OCI-LY7 (cell line): ENCODE results near the gene RIPOR1. TPM values are rescaled to one million over a fixed set of nuclear protein-coding genes. Genes with fewer than 3 reads are reported as not detected.
A peak's percentile ranks its signal among the peaks of the same experiment; 100 is the strongest.

Experiments used
- BruUV-seq: library from RNA; stranded (reverse); fragments of 400-500 nt; replicated peaks from 2 replicates; lab custom pipeline; 2021; lab: Mats Ljungman, UMichigan
- CTCF ChIA-PET: fragments of 300-600 bp; sonication (Branson Sonifier 250); formaldehyde crosslinking; loops from one replicate; lab custom pipeline; 2022; ENCODE audit warnings: antibody characterized with exemption; ENCODE audit not compliant: unreplicated experiment; lab: Charles Lee
- POLR2A ChIA-PET: fragments of 300-600 bp; sonication (Branson Sonifier 250); formaldehyde crosslinking; loops from one replicate; lab custom pipeline; 2022; ENCODE audit warnings: antibody characterized with exemption; lab: Charles Lee
- DNase-seq: peaks from one replicate; pipeline ENCODE4 v3.0.0-alpha.2; 2015; ENCODE audit warnings: low spot score
- H2AFZ ChIP-seq: fragments of 200-600 bp; sonication (generic), shearing (Covaris generic); 2 replicates; pipeline ENCODE4 v1.6.1; 2014; ENCODE audit warnings: mild to moderate bottlenecking, antibody characterized with exemption, low read length, moderate library complexity
- H3K27ac ChIP-seq: fragments of 200-600 bp; sonication (generic); 2 replicates; pipeline ENCODE4 v1.5.1; 2014; ENCODE audit warnings: mixed run types, low read depth, mild to moderate bottlenecking, moderate library complexity, low read length, inconsistent platforms; ENCODE audit not compliant: poor library complexity, severe bottlenecking
- H3K36me3 ChIP-seq: fragments of 200-600 bp; sonication (generic); 2 replicates; pipeline ENCODE4 v1.6.1; 2014; ENCODE audit warnings: mild to moderate bottlenecking, antibody characterized with exemption, low read length, moderate library complexity, mixed read lengths; ENCODE audit not compliant: insufficient read depth
- H3K4me1 ChIP-seq: fragments of 200-600 bp; sonication (generic); 2 replicates; pipeline ENCODE4 v1.5.1; 2014; ENCODE audit warnings: mild to moderate bottlenecking, low read length; ENCODE audit not compliant: insufficient read depth, poor library complexity, severe bottlenecking
- H3K4me2 ChIP-seq: fragments of 200-600 bp; sonication (generic); 2 replicates; pipeline ENCODE4 v1.6.1; 2014; ENCODE audit warnings: mild to moderate bottlenecking, low read length
- H3K4me3 ChIP-seq: fragments of 200-600 bp; sonication (generic); 2 replicates; pipeline ENCODE4 v1.5.1; 2014; ENCODE audit warnings: mild to moderate bottlenecking, low read depth, low read length; ENCODE audit not compliant: poor library complexity, severe bottlenecking
- H3K79me2 ChIP-seq: fragments of 200-600 bp; sonication (generic); 2 replicates; pipeline ENCODE4 v1.6.1; 2016; ENCODE audit warnings: low read depth, mild to moderate bottlenecking, low read length, moderate library complexity, mixed read lengths; ENCODE audit not compliant: insufficient read depth
- H3K9me2 ChIP-seq: fragments of 200-600 bp; sonication (generic); 2 replicates; pipeline ENCODE4 v1.6.1; 2016; ENCODE audit warnings: mild to moderate bottlenecking, low read length, mixed read lengths; ENCODE audit not compliant: insufficient read depth
- H3K9me3 ChIP-seq: fragments of 200-600 bp; sonication (generic); 2 replicates; pipeline ENCODE4 v1.6.1; 2014; ENCODE audit warnings: mild to moderate bottlenecking, mixed run types, low read length, mixed read lengths
- H4K20me1 ChIP-seq: fragments of 200-600 bp; sonication (generic); 2 replicates; pipeline ENCODE4 v1.6.1; 2014; ENCODE audit warnings: mild to moderate bottlenecking, antibody characterized with exemption, low read length, moderate library complexity, mixed read lengths; ENCODE audit not compliant: insufficient read depth
- EZH2phosphoT487 ChIP-seq: fragments of 200-600 bp; sonication (generic); IDR thresholded peaks from 2 replicates; pipeline ENCODE4 v1.6.1; 2018; ENCODE audit warnings: low read depth, borderline replicate concordance, mild to moderate bottlenecking, mixed run types, antibody characterized with exemption, low read length, moderate library complexity, mixed read lengths
- intact Hi-C: fragments of 100-400 bp; cut with micrococcal nuclease; formaldehyde crosslinking; loops from one replicate; pipeline ENCODE4 v1.10.0; 2022; ENCODE audit not compliant: unreplicated experiment
- total RNA-seq, 2 experiments: library from RNA; depleted of rRNA in 1 of 2; stranded (reverse); fragments of >200 nt in 1 of 2; shearing (Covaris generic) in 1 of 2; gene quantifications; 2 replicates each; pipeline ENCODE4 v1.2.3, GENCODE V29; 2014 to 2022
- TF ChIP-seq, protein P1 (sequence below): fragments of 200-600 bp; sonication (generic); conservative IDR thresholded peaks from 2 replicates; pipeline ENCODE4 v1.5.1; 2014; ENCODE audit warnings: mild to moderate bottlenecking, antibody characterized with exemption, low read length, moderate library complexity, mixed read lengths

RIPOR1 gene
- total RNA-seq, 2 experiments from 2014 or later = 9.7 to 40.2 TPM

DNA sequence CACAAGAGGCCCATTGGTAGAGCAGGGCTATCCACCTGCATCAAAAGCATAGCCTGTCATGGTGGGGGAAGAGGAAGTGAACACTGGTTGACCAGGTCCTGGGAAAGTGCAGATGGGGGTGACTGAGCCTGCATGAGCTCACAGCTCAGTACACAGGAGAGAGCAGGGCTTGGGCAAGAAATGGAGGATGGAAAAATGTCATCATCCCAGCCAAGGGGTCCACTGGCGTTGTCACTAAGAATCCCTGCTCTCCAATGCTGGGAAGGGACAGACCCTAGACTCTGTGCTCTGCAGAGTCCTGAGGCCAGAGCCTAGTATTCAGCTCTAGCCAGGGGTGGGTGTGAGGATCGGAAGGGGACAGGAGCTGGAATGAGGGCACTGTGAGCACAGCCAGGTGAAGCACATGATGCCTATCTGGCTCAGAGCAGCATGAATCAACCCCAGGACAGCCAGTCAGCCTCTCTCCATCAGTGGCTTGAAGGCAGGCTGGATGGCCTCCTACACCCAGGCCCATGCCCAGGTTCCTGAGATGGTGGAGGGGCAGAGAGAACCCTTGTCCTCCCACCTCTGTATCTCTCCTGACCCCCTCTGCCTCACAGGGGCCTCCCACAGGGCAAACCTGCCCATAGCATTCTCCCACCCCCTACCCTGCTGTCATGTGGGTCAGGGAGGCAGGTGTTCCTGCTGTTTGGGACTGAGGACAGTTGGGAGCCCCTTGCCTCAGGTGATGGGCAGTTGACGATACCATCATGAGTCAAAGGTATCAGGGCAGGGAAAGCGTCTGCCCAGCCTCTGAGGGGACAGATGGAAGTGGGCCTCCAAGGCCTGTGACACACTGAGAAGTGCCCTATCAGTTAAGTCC is 19.9 kb downstream of the RIPOR1 start:
- no peak overlapping the region for H2AFZ ChIP-seq
- TF ChIP-seq, protein P1, sequence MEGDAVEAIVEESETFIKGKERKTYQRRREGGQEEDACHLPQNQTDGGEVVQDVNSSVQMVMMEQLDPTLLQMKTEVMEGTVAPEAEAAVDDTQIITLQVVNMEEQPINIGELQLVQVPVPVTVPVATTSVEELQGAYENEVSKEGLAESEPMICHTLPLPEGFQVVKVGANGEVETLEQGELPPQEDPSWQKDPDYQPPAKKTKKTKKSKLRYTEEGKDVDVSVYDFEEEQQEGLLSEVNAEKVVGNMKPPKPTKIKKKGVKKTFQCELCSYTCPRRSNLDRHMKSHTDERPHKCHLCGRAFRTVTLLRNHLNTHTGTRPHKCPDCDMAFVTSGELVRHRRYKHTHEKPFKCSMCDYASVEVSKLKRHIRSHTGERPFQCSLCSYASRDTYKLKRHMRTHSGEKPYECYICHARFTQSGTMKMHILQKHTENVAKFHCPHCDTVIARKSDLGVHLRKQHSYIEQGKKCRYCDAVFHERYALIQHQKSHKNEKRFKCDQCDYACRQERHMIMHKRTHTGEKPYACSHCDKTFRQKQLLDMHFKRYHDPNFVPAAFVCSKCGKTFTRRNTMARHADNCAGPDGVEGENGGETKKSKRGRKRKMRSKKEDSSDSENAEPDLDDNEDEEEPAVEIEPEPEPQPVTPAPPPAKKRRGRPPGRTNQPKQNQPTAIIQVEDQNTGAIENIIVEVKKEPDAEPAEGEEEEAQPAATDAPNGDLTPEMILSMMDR = no peak
- TF ChIP-seq EZH2phosphoT487 = no peak
- peak; percentile 93 for DNase-seq
- CTCF ChIA-PET = interaction anchor here (0.6 to 3.0 kb wide), 8 partner anchors 7 to 243 kb away, joined by 3 to 43 read pairs (median 8); partner anchors contain the start of genes CARMIL2 and CTCF
- H3K79me2 ChIP-seq = peaks cover 53% of the 10 kb centered on the region
- peaks cover 26% of the 10 kb centered on the region; the same call in 1 of the 2 replicates for H3K36me3 ChIP-seq
- H3K4me1 ChIP-seq = peaks cover 98% of the 10 kb centered on the region
- peak overlapping the region; percentile 64 for H3K4me3 ChIP-seq
- no peaks in the 10 kb centered on the region for H4K20me1 ChIP-seq
- POLR2A ChIA-PET = interaction anchor here (0.5 to 12.9 kb wide), 12 partner anchors 13 to 119 kb away, joined by 3 to 251 read pairs (median 5); partner anchors contain the start of genes ACD, ATP6V0D1, CARMIL2 and CTCF
- peak overlapping the region; percentile 98 for H3K27ac ChIP-seq
- H3K9me2 ChIP-seq = no peaks in the 10 kb centered on the region
- TSS peak; percentile 85 for BruUV-seq
- peak overlapping the region; percentile 85 for H3K4me2 ChIP-seq
- intact Hi-C loops = loop anchor here (10.0 kb wide), 1 partner anchor 256 kb away; the partner anchor contains the start of genes RANBP10 and TSNAXIP1
- no peaks in the 10 kb centered on the region for H3K9me3 ChIP-seq

GRCh38 chr16:67549240-67549639 is 20.6 kb downstream of the RIPOR1 start:
- Histone ChIP-seq H3K9me2 (no peaks in the 10 kb centered on the region), H3K4me2 (peak overlapping the region; percentile 85), H2AFZ (no peak overlapping the region), H3K4me3 (peak overlapping the region; percentile 64), H3K4me1 (peaks cover 98% of the 10 kb centered on the region), H3K36me3 (peaks cover 32% of the 10 kb centered on the region; the same call in 1 of the 2 replicates), H4K20me1 (no peaks in the 10 kb centered on the region), H3K79me2 (peaks cover 60% of the 10 kb centered on the region), H3K9me3 (no peaks in the 10 kb centered on the region), H3K27ac (peak overlapping the region; percentile 98)
- DNase-seq = no peak
- no TSS peak for BruUV-seq
- intact Hi-C loops = loop anchor here (10.0 kb wide), 1 partner anchor 256 kb away; the partner anchor contains the start of genes RANBP10 and TSNAXIP1
- TF ChIP-seq, protein P1 = no peak
- no peak for TF ChIP-seq EZH2phosphoT487
- POLR2A ChIA-PET = interaction anchor here (12.9 kb wide), 1 partner anchor 12 kb away, joined by 251 read pairs; the partner anchor contains the start of gene CTCF
- CTCF ChIA-PET = no interaction called here
